ENCODE data around the gene EGFR. TPM values are rescaled to one million over a fixed set of nuclear protein-coding genes. Genes with fewer than 3 reads are reported as not detected.

Gene EGFR
- total RNA-seq, 1 experiment from 2014 or later: not detected

DNA sequence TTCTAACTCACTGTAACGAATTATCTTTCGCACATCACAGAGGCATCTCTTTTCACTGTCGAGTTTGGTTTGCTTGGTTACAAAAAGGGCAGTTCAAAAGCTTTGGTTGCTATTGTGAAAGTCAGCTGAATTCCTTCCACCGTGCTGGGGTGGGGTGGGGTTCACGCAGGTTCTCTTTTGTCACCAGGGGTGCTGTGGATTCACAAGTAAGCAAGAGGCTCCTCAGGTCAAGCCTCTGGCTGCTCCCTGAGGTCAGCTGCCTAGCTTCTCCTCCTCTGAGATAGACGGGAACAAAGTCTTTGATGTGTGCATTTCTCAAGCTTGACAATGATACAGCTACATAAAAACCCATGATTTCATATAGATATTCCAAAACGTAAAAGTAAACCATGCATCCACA, 47.7 kb downstream of the EGFR start:
- H3K9me2 ChIP-seq (replicated peaks; ENCODE audit: insufficient read depth, low read length): no peaks in the 10 kb centered on the region
- H3K27ac ChIP-seq (ENCODE audit: low read length): no peak overlapping the region
- H3K9ac ChIP-seq (ENCODE audit: low read length): no peak overlapping the region
- no peaks in the 10 kb centered on the region for H4K20me1 ChIP-seq (ENCODE audit: insufficient read depth, low read depth, low read length)
- H2AFZ ChIP-seq (ENCODE audit: low read length): no peak overlapping the region
- H3K4me2 ChIP-seq (ENCODE audit: low read depth, low read length, poor library complexity, severe bottlenecking): no peak overlapping the region
- no peaks in the 10 kb centered on the region for H3K9me3 ChIP-seq (ENCODE audit: low read length)
- no peaks in the 10 kb centered on the region for H3K36me3 ChIP-seq (ENCODE audit: insufficient read depth, low read length)
- 0 out of 2 replicates have a peak, but pooled peaks cover 2% of the 10 kb centered on the region for H3K27me3 ChIP-seq (ENCODE audit: low read length)
- no peak for DNase-seq
- peaks cover 41% of the 10 kb centered on the region for H3K4me1 ChIP-seq (ENCODE audit: low read length)
- H3K79me2 ChIP-seq (ENCODE audit: low read length): no peaks in the 10 kb centered on the region
- no peak overlapping the region for H3K4me3 ChIP-seq (ENCODE audit: low read length)

DNA sequence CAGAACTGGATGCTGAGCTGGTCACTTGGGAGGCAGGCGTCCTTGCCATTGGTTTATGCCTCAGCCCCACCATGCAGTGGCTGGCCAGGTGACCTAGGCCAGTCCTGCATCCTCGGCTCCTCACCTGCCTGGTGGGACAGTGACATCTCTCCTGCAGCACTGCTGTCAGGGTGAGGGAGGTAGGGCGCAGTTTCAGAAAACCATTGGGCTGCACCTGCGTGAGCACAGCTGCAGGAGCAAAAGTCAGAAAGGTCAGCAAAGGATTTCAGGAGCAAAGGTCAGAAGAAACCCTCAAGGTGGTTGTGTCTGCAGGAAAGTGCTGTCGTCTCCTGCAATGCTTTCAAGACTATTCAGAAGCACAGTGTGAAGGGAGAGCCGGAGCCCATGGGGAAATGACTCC, 48.1 kb downstream of the EGFR start:
- no peak for DNase-seq
- Histone ChIP-seq H3K4me3 (ENCODE audit: low read length) (no peak overlapping the region), H4K20me1 (ENCODE audit: insufficient read depth, low read depth, low read length) (no peaks in the 10 kb centered on the region), H3K79me2 (ENCODE audit: low read length) (no peaks in the 10 kb centered on the region), H3K9ac (ENCODE audit: low read length) (no peak overlapping the region), H3K36me3 (ENCODE audit: insufficient read depth, low read length) (no peaks in the 10 kb centered on the region; the same call in 1 of the 2 replicates), H3K4me1 (ENCODE audit: low read length) (peaks cover 45% of the 10 kb centered on the region), H3K27ac (ENCODE audit: low read length) (no peak overlapping the region), H3K9me3 (ENCODE audit: low read length) (peaks cover 4% of the 10 kb centered on the region; the same call in 1 of the 2 replicates), H3K27me3 (ENCODE audit: low read length) (0 out of 2 replicates have a peak, but pooled peaks cover 2% of the 10 kb centered on the region), H3K4me2 (ENCODE audit: low read depth, low read length, poor library complexity, severe bottlenecking) (no peak overlapping the region), H3K9me2 (replicated peaks; ENCODE audit: insufficient read depth, low read length) (no peaks in the 10 kb centered on the region), H2AFZ (ENCODE audit: low read length) (no peak overlapping the region)

DNA sequence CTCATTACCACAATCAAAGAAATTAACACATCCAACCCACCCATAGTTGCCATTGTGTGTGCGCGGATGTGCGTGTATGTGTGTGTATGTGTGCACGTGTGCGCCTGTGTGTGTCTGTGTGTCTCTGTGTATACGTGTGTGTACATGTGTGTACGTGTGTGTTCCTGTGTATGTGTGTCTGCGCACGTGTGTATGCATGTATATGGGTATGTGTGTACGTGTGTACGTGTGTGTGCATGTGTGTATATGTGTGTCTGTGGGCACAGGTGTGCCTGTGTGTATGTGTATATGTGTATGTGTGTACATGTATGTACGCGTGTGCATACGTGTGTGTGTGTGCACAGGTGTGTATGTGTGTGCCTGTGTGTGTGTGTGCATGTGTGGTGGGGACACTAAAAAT, 48.9 kb downstream of the EGFR start:
- Histone ChIP-seq H3K79me2 (ENCODE audit: low read length) (no peaks in the 10 kb centered on the region), H3K27ac (ENCODE audit: low read length) (no peak overlapping the region), H3K4me2 (ENCODE audit: low read depth, low read length, poor library complexity, severe bottlenecking) (no peak overlapping the region), H3K9me2 (replicated peaks; ENCODE audit: insufficient read depth, low read length) (no peaks in the 10 kb centered on the region), H3K27me3 (ENCODE audit: low read length) (0 out of 2 replicates have a peak, but pooled peaks cover 2% of the 10 kb centered on the region), H3K4me1 (ENCODE audit: low read length) (peaks cover 53% of the 10 kb centered on the region), H3K9ac (ENCODE audit: low read length) (no peak overlapping the region), H4K20me1 (ENCODE audit: insufficient read depth, low read depth, low read length) (no peaks in the 10 kb centered on the region), H3K36me3 (ENCODE audit: insufficient read depth, low read length) (no peaks in the 10 kb centered on the region; the same call in 1 of the 2 replicates), H2AFZ (ENCODE audit: low read length) (no peak overlapping the region), H3K9me3 (ENCODE audit: low read length) (peaks cover 9% of the 10 kb centered on the region), H3K4me3 (ENCODE audit: low read length) (no peak overlapping the region)
- no peak for DNase-seq

DNA sequence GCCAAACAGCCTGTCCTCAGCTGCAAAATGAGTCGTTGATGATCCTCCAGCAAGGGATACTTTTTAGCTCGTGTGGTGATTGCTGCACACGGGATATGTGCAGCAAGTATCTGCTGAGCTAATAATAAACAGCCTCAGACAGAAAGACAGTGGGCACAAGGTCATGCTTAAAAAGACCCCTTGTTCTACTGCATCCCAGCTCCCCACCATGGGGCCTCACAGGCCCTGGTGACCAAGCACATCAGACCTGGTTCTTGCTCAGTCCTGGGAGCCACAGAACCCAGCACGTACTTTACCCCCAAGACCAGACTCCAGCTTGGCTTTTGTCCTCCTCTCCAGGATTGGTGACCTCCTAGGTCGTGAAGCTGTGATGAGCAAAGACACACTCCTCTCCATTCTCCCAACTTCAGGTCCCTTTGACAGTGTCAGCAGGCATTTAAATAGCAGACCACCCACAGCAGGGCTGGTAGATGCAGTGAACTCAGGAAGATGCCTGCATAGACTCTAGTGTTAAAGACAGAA, 50.5 kb downstream of the EGFR start:
- H3K27ac ChIP-seq (ENCODE audit: low read length): no peak overlapping the region
- peaks cover 9% of the 10 kb centered on the region for H3K9me3 ChIP-seq (ENCODE audit: low read length)
- H3K4me3 ChIP-seq (ENCODE audit: low read length): no peak overlapping the region
- no peaks in the 10 kb centered on the region for H3K9me2 ChIP-seq (replicated peaks; ENCODE audit: insufficient read depth, low read length)
- no peak overlapping the region for H3K4me2 ChIP-seq (ENCODE audit: low read depth, low read length, poor library complexity, severe bottlenecking)
- no peaks in the 10 kb centered on the region for H3K79me2 ChIP-seq (ENCODE audit: low read length)
- no peak overlapping the region for H2AFZ ChIP-seq (ENCODE audit: low read length)
- no peak overlapping the region for H3K9ac ChIP-seq (ENCODE audit: low read length)
- H4K20me1 ChIP-seq (ENCODE audit: insufficient read depth, low read depth, low read length): no peaks in the 10 kb centered on the region
- DNase-seq: no peak
- H3K4me1 ChIP-seq (ENCODE audit: low read length): peaks cover 59% of the 10 kb centered on the region
- no peaks in the 10 kb centered on the region for H3K27me3 ChIP-seq (ENCODE audit: low read length)
- no peaks in the 10 kb centered on the region; the same call in 1 of the 2 replicates for H3K36me3 ChIP-seq (ENCODE audit: insufficient read depth, low read length)

DNA sequence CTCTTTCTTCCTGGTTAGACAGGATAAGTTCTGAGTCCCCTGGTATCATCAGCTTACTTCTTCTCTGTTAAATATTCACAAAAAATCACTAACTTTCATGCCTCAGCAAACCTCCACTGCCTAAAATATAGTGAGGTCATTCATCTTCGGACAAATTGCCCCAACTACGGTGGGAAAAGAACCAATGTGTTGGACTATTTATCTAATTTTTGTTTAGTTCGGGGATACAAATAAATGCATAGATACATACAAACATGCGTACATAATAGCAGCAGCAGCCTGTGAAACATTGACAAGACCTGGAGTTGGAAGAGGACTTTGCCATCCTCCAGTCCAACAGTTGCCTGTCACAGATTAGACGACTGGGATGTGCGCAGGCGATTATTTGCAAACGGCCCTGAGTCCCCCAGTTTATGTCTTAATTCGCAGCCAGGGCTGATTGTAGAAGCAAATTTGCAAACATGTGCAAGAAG, 51.5 kb downstream of the EGFR start:
- H3K4me1 ChIP-seq (ENCODE audit: low read length): peaks cover 59% of the 10 kb centered on the region
- no peak overlapping the region for H3K4me2 ChIP-seq (ENCODE audit: low read depth, low read length, poor library complexity, severe bottlenecking)
- H3K9ac ChIP-seq (ENCODE audit: low read length): no peak overlapping the region
- peaks cover 9% of the 10 kb centered on the region for H3K9me3 ChIP-seq (ENCODE audit: low read length)
- H3K36me3 ChIP-seq (ENCODE audit: insufficient read depth, low read length): no peaks in the 10 kb centered on the region; the same call in 1 of the 2 replicates
- H4K20me1 ChIP-seq (ENCODE audit: insufficient read depth, low read depth, low read length): no peaks in the 10 kb centered on the region
- no peak overlapping the region for H2AFZ ChIP-seq (ENCODE audit: low read length)
- no peak for DNase-seq
- no peaks in the 10 kb centered on the region for H3K27me3 ChIP-seq (ENCODE audit: low read length)
- no peaks in the 10 kb centered on the region for H3K79me2 ChIP-seq (ENCODE audit: low read length)
- no peak overlapping the region for H3K4me3 ChIP-seq (ENCODE audit: low read length)
- no peak overlapping the region for H3K27ac ChIP-seq (ENCODE audit: low read length)
- no peaks in the 10 kb centered on the region for H3K9me2 ChIP-seq (replicated peaks; ENCODE audit: insufficient read depth, low read length)

DNA sequence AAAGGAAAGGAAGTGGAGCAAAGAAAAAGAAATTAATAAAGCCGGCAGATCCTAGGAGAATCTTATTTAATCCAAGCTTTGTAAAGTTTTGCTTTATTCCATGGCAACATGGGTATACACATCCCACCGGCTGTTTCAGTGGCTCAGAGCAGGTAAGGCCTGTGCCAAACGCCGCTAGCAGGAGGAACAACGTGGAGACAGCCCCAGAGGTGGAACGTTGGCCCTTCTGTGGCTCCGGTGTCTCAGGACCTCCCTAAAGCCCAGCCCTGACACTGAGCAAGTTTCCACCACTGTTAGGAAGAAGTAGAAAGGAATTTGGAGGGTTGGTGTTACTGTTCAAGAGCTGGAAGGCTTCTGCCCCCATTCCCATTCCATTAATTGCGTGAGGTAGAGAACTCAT, 52.0 kb downstream of the EGFR start:
- H3K4me3 ChIP-seq (ENCODE audit: low read length): no peak overlapping the region
- no peak overlapping the region for H3K27ac ChIP-seq (ENCODE audit: low read length)
- H3K4me2 ChIP-seq (ENCODE audit: low read depth, low read length, poor library complexity, severe bottlenecking): no peak overlapping the region
- no peaks in the 10 kb centered on the region for H3K9me2 ChIP-seq (replicated peaks; ENCODE audit: insufficient read depth, low read length)
- DNase-seq: no peak
- H3K9me3 ChIP-seq (ENCODE audit: low read length): peaks cover 9% of the 10 kb centered on the region
- no peaks in the 10 kb centered on the region for H4K20me1 ChIP-seq (ENCODE audit: insufficient read depth, low read depth, low read length)
- no peaks in the 10 kb centered on the region for H3K27me3 ChIP-seq (ENCODE audit: low read length)
- no peak overlapping the region for H3K9ac ChIP-seq (ENCODE audit: low read length)
- H3K79me2 ChIP-seq (ENCODE audit: low read length): no peaks in the 10 kb centered on the region
- no peaks in the 10 kb centered on the region; the same call in 1 of the 2 replicates for H3K36me3 ChIP-seq (ENCODE audit: insufficient read depth, low read length)
- no peak overlapping the region for H2AFZ ChIP-seq (ENCODE audit: low read length)
- peaks cover 59% of the 10 kb centered on the region for H3K4me1 ChIP-seq (ENCODE audit: low read length)

DNA sequence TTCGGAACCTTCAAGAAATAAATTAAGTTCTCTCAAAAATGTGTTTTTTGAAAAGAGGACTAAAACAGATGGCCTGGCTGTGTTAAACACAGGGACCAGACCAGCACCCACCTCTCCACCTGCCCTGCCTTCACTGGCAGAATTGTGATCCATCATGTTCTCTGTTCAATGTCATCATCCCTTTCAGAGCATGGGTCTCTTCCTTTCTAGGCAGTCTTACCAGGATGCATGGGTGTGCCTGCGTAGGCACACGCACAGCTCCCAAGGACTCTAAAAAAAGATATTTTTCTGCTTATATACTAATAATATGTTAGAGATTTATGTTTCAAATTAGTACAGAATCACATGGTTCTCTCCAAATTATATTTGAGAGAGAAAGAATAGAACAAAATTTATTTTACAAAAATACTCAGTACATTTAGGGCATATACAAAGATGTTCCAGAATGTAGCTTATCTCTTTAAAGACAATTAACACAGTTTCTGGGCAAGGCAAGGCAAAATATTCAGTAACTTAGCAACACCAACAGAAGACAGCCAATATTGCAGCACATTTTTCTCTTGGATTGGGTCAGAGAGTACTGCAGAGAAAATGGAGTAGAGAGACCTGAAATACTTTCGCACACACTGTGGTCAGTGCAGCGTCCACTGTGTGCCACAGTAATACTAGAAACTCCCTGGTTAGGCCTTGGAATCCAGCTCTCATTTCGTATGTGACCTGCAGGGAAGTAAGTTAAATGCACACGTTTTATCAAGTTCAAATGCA, 52.8 kb downstream of the EGFR start:
- Histone ChIP-seq H3K4me3 (ENCODE audit: low read length) (no peak overlapping the region), H3K79me2 (ENCODE audit: low read length) (no peaks in the 10 kb centered on the region)

DNA sequence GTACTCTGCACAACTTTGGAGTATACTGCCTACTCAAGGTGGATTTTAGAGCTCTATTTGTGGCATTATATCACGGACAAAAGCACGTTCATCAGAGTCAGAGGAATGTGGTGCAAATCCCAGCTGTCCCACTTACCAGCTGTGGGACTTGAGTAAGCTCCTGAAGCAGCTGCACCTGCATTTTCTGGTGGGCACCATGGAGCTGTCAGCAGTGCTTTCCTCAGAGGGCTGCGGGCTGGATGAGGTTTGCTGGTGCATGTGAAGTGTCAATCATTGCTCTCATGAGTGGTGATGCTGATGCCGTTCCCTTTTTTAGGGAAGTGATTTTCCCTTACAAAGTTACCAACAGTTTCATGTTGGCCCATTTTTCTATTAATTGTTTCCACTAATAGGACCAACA, 53.4 kb downstream of the EGFR start:
- H3K9me2 ChIP-seq (replicated peaks; ENCODE audit: insufficient read depth, low read length): no peaks in the 10 kb centered on the region

More for the DNA sequence above, 52.8 kb downstream of the EGFR start:
- no peak for DNase-seq
- Histone ChIP-seq H3K9me3 (ENCODE audit: low read length) (peaks cover 9% of the 10 kb centered on the region), H3K27ac (ENCODE audit: low read length) (no peak overlapping the region; the same call in 1 of the 2 replicates), H2AFZ (ENCODE audit: low read length) (no peak overlapping the region), H3K9ac (ENCODE audit: low read length) (no peak overlapping the region), H3K4me1 (ENCODE audit: low read length) (peaks cover 58% of the 10 kb centered on the region), H3K36me3 (ENCODE audit: insufficient read depth, low read length) (no peaks in the 10 kb centered on the region; the same call in 1 of the 2 replicates), H3K4me2 (ENCODE audit: low read depth, low read length, poor library complexity, severe bottlenecking) (no peak overlapping the region), H3K27me3 (ENCODE audit: low read length) (no peaks in the 10 kb centered on the region), H4K20me1 (ENCODE audit: insufficient read depth, low read depth, low read length) (no peaks in the 10 kb centered on the region), H3K9me2 (replicated peaks; ENCODE audit: insufficient read depth, low read length) (no peaks in the 10 kb centered on the region)

More for the DNA sequence above, 53.4 kb downstream of the EGFR start:
- H2AFZ ChIP-seq (ENCODE audit: low read length): no peak overlapping the region
- H3K9ac ChIP-seq (ENCODE audit: low read length): no peak overlapping the region
- H3K9me3 ChIP-seq (ENCODE audit: low read length): peaks cover 9% of the 10 kb centered on the region
- H3K36me3 ChIP-seq (ENCODE audit: insufficient read depth, low read length): no peaks in the 10 kb centered on the region; the same call in 1 of the 2 replicates
- no peaks in the 10 kb centered on the region for H3K79me2 ChIP-seq (ENCODE audit: low read length)
- peaks cover 58% of the 10 kb centered on the region for H3K4me1 ChIP-seq (ENCODE audit: low read length)
- peak overlapping the region; percentile 92 for H3K27ac ChIP-seq (ENCODE audit: low read length)
- DNase-seq: peak; percentile 76
- H3K4me2 ChIP-seq (ENCODE audit: low read depth, low read length, poor library complexity, severe bottlenecking): peak overlapping the region; percentile 52
- H3K27me3 ChIP-seq (ENCODE audit: low read length): no peaks in the 10 kb centered on the region
- H4K20me1 ChIP-seq (ENCODE audit: insufficient read depth, low read depth, low read length): no peaks in the 10 kb centered on the region
- H3K4me3 ChIP-seq (ENCODE audit: low read length): peak overlapping the region; percentile 18; the same call in 1 of the 2 replicates
